Thoracic aorta (tissue), 2 donors: ENCODE measurements around the gene RRP9. TPM values are rescaled to one million over a fixed set of nuclear protein-coding genes. Genes with fewer than 3 reads are reported as not detected.

Source experiments
- ATAC-seq: fragments of 150-250 bp; one replicate; pipeline ENCODE4 v1.8.0; 2017; ENCODE audit warnings: low read depth; ENCODE audit not compliant: insufficient number of reproducible peaks, low FRiP score
- DNase-seq: peaks from one replicate; pipeline ENCODE4 v3.0.0-alpha.2; 2020; ENCODE audit warnings: low spot score
- H3K27ac ChIP-seq, 2 donors: fragments of 200-600 bp; sonication (generic); 1 replicate in 1 of 2; 2 replicates in 1 of 2; pipeline ENCODE4 v1.5.1; 2016; ENCODE audit warnings: mild to moderate bottlenecking in 2 of 2, moderate library complexity in 2 of 2
- H3K27me3 ChIP-seq: fragments of 200-600 bp; sonication (generic); replicated peaks from 2 replicates; pipeline ENCODE4 v1.6.0; 2016; ENCODE audit warnings: mild to moderate bottlenecking; ENCODE audit not compliant: insufficient read depth
- H3K36me3 ChIP-seq: fragments of 200-600 bp; sonication (generic); one replicate; pipeline ENCODE4 v1.5.1; 2016
- H3K4me1 ChIP-seq, 2 donors: fragments of 200-600 bp; sonication (generic); 1 replicate in 1 of 2; 2 replicates in 1 of 2; pipeline versions ENCODE4 v1.5.1 to v1.6.0; 2016; ENCODE audit warnings: low read depth in 2 of 2, mild to moderate bottlenecking in 1 of 2; ENCODE audit not compliant: control insufficient read depth in 1 of 2
- H3K4me3 ChIP-seq: fragments of 200-600 bp; sonication (generic); 2 replicates; pipeline ENCODE4 v1.5.1; 2016; ENCODE audit warnings: mild to moderate bottlenecking
- H3K9me3 ChIP-seq: fragments of 200-600 bp; sonication (generic); 2 replicates; pipeline ENCODE4 v1.5.1; 2016
- total RNA-seq, 2 donors: library from RNA; depleted of rRNA; stranded (reverse); fragments of >200 nt; gene quantifications; one replicate each; pipeline versions ENCODE4 v1.1.0 to v1.2.3, GENCODE V29; 2016
- TF ChIP-seq, protein P1 (sequence below): fragments of 200-600 bp; sonication (generic); IDR thresholded peaks from one replicate; pipeline ENCODE4 v1.5.1; 2019; ENCODE audit warnings: antibody characterized with exemption

Gene RRP9
- total RNA-seq, 2 donors from 2014 or later, result 7.7 to 21.8 TPM

DNA sequence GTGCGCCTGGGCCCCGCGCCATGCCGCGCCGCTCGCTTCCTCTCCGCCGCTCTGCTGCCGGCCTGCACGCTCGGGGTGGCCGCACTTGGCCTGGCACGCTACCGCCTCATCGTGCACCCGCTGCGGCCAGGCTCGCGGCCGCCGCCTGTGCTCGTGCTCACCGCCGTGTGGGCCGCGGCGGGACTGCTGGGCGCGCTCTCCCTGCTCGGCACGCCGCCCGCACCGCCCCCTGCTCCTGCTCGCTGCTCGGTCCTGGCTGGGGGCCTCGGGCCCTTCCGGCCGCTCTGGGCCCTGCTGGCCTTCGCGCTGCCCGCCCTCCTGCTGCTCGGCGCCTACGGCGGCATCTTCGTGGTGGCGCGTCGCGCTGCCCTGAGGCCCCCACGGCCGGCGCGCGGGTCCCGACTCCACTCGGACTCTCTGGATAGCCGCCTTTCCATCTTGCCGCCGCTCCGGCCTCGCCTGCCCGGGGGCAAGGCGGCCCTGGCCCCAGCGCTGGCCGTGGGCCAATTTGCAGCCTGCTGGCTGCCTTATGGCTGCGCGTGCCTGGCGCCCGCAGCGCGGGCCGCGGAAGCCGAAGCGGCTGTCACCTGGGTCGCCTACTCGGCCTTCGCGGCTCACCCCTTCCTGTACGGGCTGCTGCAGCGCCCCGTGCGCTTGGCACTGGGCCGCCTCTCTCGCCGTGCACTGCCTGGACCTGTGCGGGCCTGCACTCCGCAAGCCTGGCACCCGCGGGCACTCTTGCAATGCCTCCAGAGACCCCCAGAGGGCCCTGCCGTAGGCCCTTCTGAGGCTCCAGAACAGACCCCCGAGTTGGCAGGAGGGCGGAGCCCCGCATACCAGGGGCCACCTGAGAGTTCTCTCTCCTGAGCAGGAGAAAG is 14.4 kb upstream of the RRP9 start:
- peaks cover 3 to 17% of the 10 kb centered on the region in 2 donors for H3K4me1 ChIP-seq
- peak overlapping the region; percentile 77 to 78 for H3K27ac ChIP-seq
- no peak for DNase-seq
- peak overlapping the region; percentile 70 for H3K4me3 ChIP-seq
- TF ChIP-seq, protein P1, sequence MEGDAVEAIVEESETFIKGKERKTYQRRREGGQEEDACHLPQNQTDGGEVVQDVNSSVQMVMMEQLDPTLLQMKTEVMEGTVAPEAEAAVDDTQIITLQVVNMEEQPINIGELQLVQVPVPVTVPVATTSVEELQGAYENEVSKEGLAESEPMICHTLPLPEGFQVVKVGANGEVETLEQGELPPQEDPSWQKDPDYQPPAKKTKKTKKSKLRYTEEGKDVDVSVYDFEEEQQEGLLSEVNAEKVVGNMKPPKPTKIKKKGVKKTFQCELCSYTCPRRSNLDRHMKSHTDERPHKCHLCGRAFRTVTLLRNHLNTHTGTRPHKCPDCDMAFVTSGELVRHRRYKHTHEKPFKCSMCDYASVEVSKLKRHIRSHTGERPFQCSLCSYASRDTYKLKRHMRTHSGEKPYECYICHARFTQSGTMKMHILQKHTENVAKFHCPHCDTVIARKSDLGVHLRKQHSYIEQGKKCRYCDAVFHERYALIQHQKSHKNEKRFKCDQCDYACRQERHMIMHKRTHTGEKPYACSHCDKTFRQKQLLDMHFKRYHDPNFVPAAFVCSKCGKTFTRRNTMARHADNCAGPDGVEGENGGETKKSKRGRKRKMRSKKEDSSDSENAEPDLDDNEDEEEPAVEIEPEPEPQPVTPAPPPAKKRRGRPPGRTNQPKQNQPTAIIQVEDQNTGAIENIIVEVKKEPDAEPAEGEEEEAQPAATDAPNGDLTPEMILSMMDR, result peak; percentile 44
- H3K36me3 ChIP-seq, result peaks cover 17% of the 10 kb centered on the region
- no peaks in the 10 kb centered on the region for H3K27me3 ChIP-seq
- no peaks in the 10 kb centered on the region for H3K9me3 ChIP-seq
- peak; percentile 45 for ATAC-seq

DNA sequence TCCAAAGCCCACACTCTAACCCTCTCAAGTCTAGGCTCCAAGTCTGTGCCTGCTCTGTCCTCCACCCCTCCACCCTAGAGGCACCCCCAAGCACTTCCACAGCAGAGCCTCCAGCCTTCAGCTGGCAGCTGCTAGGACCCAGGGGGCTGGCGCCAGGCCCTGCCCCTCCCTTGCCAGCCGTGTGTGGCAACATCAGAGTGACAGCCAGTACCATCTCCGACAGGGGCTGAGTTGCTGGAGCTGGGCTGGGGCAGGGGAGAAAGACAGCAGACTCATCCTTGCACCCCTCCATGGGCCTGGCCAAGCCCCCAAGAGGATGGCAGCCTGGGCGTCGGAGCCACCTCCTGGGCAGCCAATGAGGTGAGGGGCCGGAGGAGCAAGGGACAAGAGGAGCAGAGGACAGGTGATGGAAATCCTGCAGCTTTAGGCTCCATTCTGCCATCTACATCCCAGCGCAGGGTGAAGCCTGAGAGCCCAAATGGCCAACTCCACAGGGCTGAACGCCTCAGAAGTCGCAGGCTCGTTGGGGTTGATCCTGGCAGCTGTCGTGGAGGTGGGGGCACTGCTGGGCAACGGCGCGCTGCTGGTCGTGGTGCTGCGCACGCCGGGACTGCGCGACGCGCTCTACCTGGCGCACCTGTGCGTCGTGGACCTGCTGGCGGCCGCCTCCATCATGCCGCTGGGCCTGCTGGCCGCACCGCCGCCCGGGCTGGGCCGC is 13.6 kb upstream of the RRP9 start, which contains the start of gene GPR62:
TSS of gene GPR62 (plus strand) at position 207 of the 718 bp plus-strand sequence. CDS start at position 479, 272 bp downstream.
- H3K27ac ChIP-seq, result peak within 1 kb of the TSS; percentile 77 to 78
- H3K4me3 ChIP-seq, result peak within 1 kb of the TSS; percentile 70
- peaks cover 16% of the 10 kb centered on the region for H3K36me3 ChIP-seq
- DNase-seq (no peak), ATAC-seq (no peak)
- H3K27me3 ChIP-seq, result no peaks in the 10 kb centered on the region
- peaks cover 3 to 17% of the 10 kb centered on the region in 2 donors for H3K4me1 ChIP-seq
- H3K9me3 ChIP-seq, result no peaks in the 10 kb centered on the region
- TF ChIP-seq, protein P1, result no peak

DNA sequence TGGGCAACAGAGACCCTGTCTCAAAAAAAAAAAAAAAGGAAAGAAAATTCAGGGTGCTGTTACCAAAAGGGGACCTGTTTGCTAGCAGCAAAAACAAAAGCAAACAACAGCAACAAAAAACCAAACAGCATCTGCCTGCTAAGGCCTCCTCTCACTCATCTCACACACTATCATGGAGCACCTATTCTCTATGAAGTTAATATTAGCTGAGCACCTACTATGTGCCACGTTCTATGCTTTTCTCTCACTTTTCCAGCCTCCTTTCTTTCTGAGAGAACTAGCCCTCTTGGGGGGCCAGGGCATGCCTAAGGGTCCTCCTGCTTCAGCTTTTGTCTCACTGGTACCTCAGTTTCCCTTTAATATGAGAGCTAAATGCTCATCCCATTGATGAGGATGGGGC is 13.0 kb upstream of the RRP9 start:
- DNase-seq (no peak), ATAC-seq (no peak)
- no peaks in the 10 kb centered on the region for H3K9me3 ChIP-seq
- H3K36me3 ChIP-seq, result peaks cover 10% of the 10 kb centered on the region
- H3K4me3 ChIP-seq, result no peak overlapping the region
- H3K4me1 ChIP-seq, result peaks cover 3 to 17% of the 10 kb centered on the region in 2 donors
- H3K27me3 ChIP-seq, result no peaks in the 10 kb centered on the region
- TF ChIP-seq, protein P1, result no peak
- H3K27ac ChIP-seq, result no peak overlapping the region

GRCh38 chr3:51954105-51954504 is 12.4 kb upstream of the RRP9 start:
- no peak for ATAC-seq
- H3K27ac ChIP-seq, result no peak overlapping the region
- TF ChIP-seq, protein P1, result no peak

DNA sequence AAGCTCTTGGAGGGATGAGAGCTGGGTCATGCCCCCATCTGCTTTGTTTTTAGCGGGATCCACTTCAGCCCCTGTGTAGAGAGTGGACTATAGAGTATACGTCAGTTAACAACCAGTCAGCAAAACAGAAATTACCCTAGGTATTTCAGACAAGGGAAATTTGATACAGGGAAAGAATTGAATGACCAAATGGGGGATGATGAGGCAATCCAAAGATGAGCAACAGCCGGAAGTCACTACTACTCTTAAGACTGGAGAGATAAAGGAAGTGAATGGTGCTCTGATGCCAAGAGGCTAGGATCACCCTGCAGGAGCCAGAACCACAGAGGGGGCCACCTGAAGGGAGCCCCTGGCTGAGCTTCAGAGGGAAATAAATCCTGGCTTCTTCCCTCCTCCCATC is 11.7 kb upstream of the RRP9 start:
- no peaks in the 10 kb centered on the region for H3K9me3 ChIP-seq
- H3K36me3 ChIP-seq, result no peaks in the 10 kb centered on the region
- peaks cover 3 to 17% of the 10 kb centered on the region in 2 donors for H3K4me1 ChIP-seq
- DNase-seq (no peak), ATAC-seq (no peak)
- TF ChIP-seq, protein P1, result no peak
- no peak overlapping the region for H3K27ac ChIP-seq
- no peaks in the 10 kb centered on the region for H3K27me3 ChIP-seq
- H3K4me3 ChIP-seq, result no peak overlapping the region

More at GRCh38 chr3:51954105-51954504, 12.4 kb upstream of the RRP9 start:
- Histone ChIP-seq H3K27me3 (no peaks in the 10 kb centered on the region), H3K4me1 (peaks cover 3 to 17% of the 10 kb centered on the region in 2 donors), H3K4me3 (no peak overlapping the region), H3K9me3 (no peaks in the 10 kb centered on the region), H3K36me3 (peaks cover 6% of the 10 kb centered on the region)
- DNase-seq, result no peak
